Activated T-cell treated with anti-CD3 and anti-CD28 coated beads, Interleukin-2, amount 50 U/mL, for 24 hours (primary cell): ENCODE results near the gene MYCL.
A peak's percentile ranks its signal among the peaks of the same experiment; 100 is the strongest.

Source experiments
- DNase-seq: peaks from one replicate; pipeline ENCODE4 v3.0.0-alpha.2; 2020
- H3K27ac Mint-ChIP-seq: 2 replicates; pipeline ENCODE4 v1.8.0; 2020; ENCODE audit warnings: mild to moderate bottlenecking, mixed read lengths
- H3K27me3 Mint-ChIP-seq: 2 replicates; pipeline ENCODE4 v1.8.0; 2020; ENCODE audit warnings: mixed read lengths
- H3K36me3 Mint-ChIP-seq: 2 replicates; pipeline ENCODE4 v1.8.0; 2020; ENCODE audit warnings: low read depth, mixed read lengths
- H3K4me1 Mint-ChIP-seq: 2 replicates; pipeline ENCODE4 v1.8.0; 2020; ENCODE audit warnings: low read depth, mixed read lengths
- H3K4me3 Mint-ChIP-seq: 2 replicates; pipeline ENCODE4 v1.8.0; 2020; ENCODE audit warnings: mild to moderate bottlenecking, moderate library complexity, mixed read lengths
- H3K9me3 Mint-ChIP-seq: 2 replicates; pipeline ENCODE4 v1.8.0; 2020; ENCODE audit warnings: mixed read lengths

MYCL gene

GRCh38 chr1:39901714-39902459, at the start of gene MYCL:
MYCL (minus strand) TSS chr1:39901917; CDS start chr1:39901434, 483 bp downstream.
- H3K9me3 Mint-ChIP-seq = no peaks in the 10 kb centered on the region
- H3K27me3 Mint-ChIP-seq = peaks cover 72% of the 10 kb centered on the region
- H3K4me1 Mint-ChIP-seq = peaks cover 7% of the 10 kb centered on the region
- H3K27ac Mint-ChIP-seq = no peak within 1 kb of the TSS
- peak; percentile 81 for DNase-seq
- peak within 1 kb of the TSS; percentile 70 for H3K4me3 Mint-ChIP-seq
- no peaks in the 10 kb centered on the region for H3K36me3 Mint-ChIP-seq

- Mint-ChIP-seq H3K4me3 (no peak overlapping the region), H3K36me3 (no peaks in the 10 kb centered on the region), H3K27ac (no peak overlapping the region), H3K4me1 (peaks cover 12% of the 10 kb centered on the region), H3K27me3 (peaks cover 5% of the 10 kb centered on the region), H3K9me3 (no peaks in the 10 kb centered on the region)
- no peak for DNase-seq
These were observed 48.2 kb upstream of the MYCL start for GRCh38 chr1:39949891-39950290.

GRCh38 chr1:39947260-39947659, 45.5 kb upstream of the MYCL start:
- no peak for DNase-seq
- Mint-ChIP-seq H3K9me3 (no peaks in the 10 kb centered on the region), H3K4me3 (no peak overlapping the region), H3K27ac (no peak overlapping the region), H3K27me3 (peaks cover 5% of the 10 kb centered on the region), H3K4me1 (peaks cover 8% of the 10 kb centered on the region), H3K36me3 (no peaks in the 10 kb centered on the region)

- no peak overlapping the region for H3K4me3 Mint-ChIP-seq
- peaks cover 8% of the 10 kb centered on the region for H3K4me1 Mint-ChIP-seq
- no peaks in the 10 kb centered on the region for H3K36me3 Mint-ChIP-seq
- H3K9me3 Mint-ChIP-seq = no peaks in the 10 kb centered on the region
- no peak for DNase-seq
- H3K27me3 Mint-ChIP-seq = peaks cover 5% of the 10 kb centered on the region
- H3K27ac Mint-ChIP-seq = no peak overlapping the region
These were observed 44.5 kb upstream of the MYCL start for GRCh38 chr1:39946216-39946615.

GRCh38 chr1:39944410-39945112, 42.8 kb upstream of the MYCL start:
- no peak for DNase-seq
- H3K27me3 Mint-ChIP-seq = peaks cover 5% of the 10 kb centered on the region
- H3K4me1 Mint-ChIP-seq = peaks cover 4% of the 10 kb centered on the region
- H3K9me3 Mint-ChIP-seq = no peaks in the 10 kb centered on the region
- H3K27ac Mint-ChIP-seq = no peak overlapping the region
- no peaks in the 10 kb centered on the region for H3K36me3 Mint-ChIP-seq
- H3K4me3 Mint-ChIP-seq = no peak overlapping the region

- Mint-ChIP-seq H3K4me3 (no peak overlapping the region), H3K27ac (no peak overlapping the region), H3K4me1 (peaks cover 4% of the 10 kb centered on the region), H3K27me3 (peaks cover 5% of the 10 kb centered on the region), H3K9me3 (no peaks in the 10 kb centered on the region), H3K36me3 (no peaks in the 10 kb centered on the region)
- DNase-seq = no peak
These were observed 42.0 kb upstream of the MYCL start for GRCh38 chr1:39943471-39944290.

- H3K27me3 Mint-ChIP-seq = peaks cover 5% of the 10 kb centered on the region
- H3K36me3 Mint-ChIP-seq = no peaks in the 10 kb centered on the region
- no peak for DNase-seq
- no peak overlapping the region for H3K27ac Mint-ChIP-seq
- peaks cover 4% of the 10 kb centered on the region for H3K4me1 Mint-ChIP-seq
- no peaks in the 10 kb centered on the region for H3K9me3 Mint-ChIP-seq
- no peak overlapping the region for H3K4me3 Mint-ChIP-seq
These were observed 39.5 kb upstream of the MYCL start for GRCh38 chr1:39940980-39941871.

GRCh38 chr1:39940253-39940652, 38.5 kb upstream of the MYCL start:
- Mint-ChIP-seq H3K9me3 (no peaks in the 10 kb centered on the region), H3K27me3 (no peaks in the 10 kb centered on the region), H3K27ac (no peak overlapping the region), H3K4me3 (no peak overlapping the region), H3K4me1 (peaks cover 4% of the 10 kb centered on the region), H3K36me3 (no peaks in the 10 kb centered on the region)
- no peak for DNase-seq

- H3K4me1 Mint-ChIP-seq = no peaks in the 10 kb centered on the region
These were observed 37.1 kb upstream of the MYCL start for GRCh38 chr1:39938856-39939255.

GRCh38 chr1:39936724-39937491, 35.2 kb upstream of the MYCL start:
- Mint-ChIP-seq H3K9me3 (no peaks in the 10 kb centered on the region), H3K36me3 (no peaks in the 10 kb centered on the region), H3K4me1 (no peaks in the 10 kb centered on the region), H3K27ac (no peak overlapping the region), H3K4me3 (no peak overlapping the region), H3K27me3 (no peaks in the 10 kb centered on the region)
- no peak for DNase-seq

More at GRCh38 chr1:39938856-39939255, 37.1 kb upstream of the MYCL start:
- no peaks in the 10 kb centered on the region for H3K36me3 Mint-ChIP-seq
- no peaks in the 10 kb centered on the region for H3K9me3 Mint-ChIP-seq
- H3K27me3 Mint-ChIP-seq = no peaks in the 10 kb centered on the region
- H3K4me3 Mint-ChIP-seq = no peak overlapping the region
- H3K27ac Mint-ChIP-seq = no peak overlapping the region
- no peak for DNase-seq

GRCh38 chr1:39933956-39934941, 32.5 kb upstream of the MYCL start:
- Mint-ChIP-seq H3K4me1 (no peaks in the 10 kb centered on the region), H3K4me3 (no peak overlapping the region), H3K27me3 (no peaks in the 10 kb centered on the region), H3K9me3 (no peaks in the 10 kb centered on the region), H3K27ac (no peak overlapping the region), H3K36me3 (no peaks in the 10 kb centered on the region)
- no peak for DNase-seq

GRCh38 chr1:39928809-39929587, 27.3 kb upstream of the MYCL start:
- H3K9me3 Mint-ChIP-seq = no peaks in the 10 kb centered on the region
- H3K4me1 Mint-ChIP-seq = no peaks in the 10 kb centered on the region
- H3K27me3 Mint-ChIP-seq = no peaks in the 10 kb centered on the region
- H3K27ac Mint-ChIP-seq = no peak overlapping the region
- no peak for DNase-seq
- H3K36me3 Mint-ChIP-seq = no peaks in the 10 kb centered on the region
- no peak overlapping the region for H3K4me3 Mint-ChIP-seq
